Liver (tissue), 9 donors: Measurements from ENCODE around the gene MRPL32. TPM values are rescaled to one million over a fixed set of nuclear protein-coding genes. Genes with fewer than 3 reads are reported as not detected.

Experiments
- DNase-seq: peaks from one replicate; pipeline ENCODE4 v3.0.0-alpha.2; 2017; ENCODE audit warnings: low spot score
- H3K27ac ChIP-seq, 2 donors: one replicate each; pipeline ENCODE4 v1.7.0; 2013; ENCODE audit warnings: inconsistent platforms in 2 of 2, low read length in 2 of 2, control low read depth in 1 of 2, low read depth in 1 of 2, mild to moderate bottlenecking in 1 of 2
- H3K27me3 ChIP-seq, 4 donors: one replicate each; pipeline versions ENCODE4 v1.6.1 to v1.7.0; 2013; ENCODE audit warnings: low read length in 3 of 4, inconsistent platforms in 1 of 4, mild to moderate bottlenecking in 1 of 4, moderate library complexity in 1 of 4; ENCODE audit not compliant: control insufficient read depth in 4 of 4, insufficient read depth in 4 of 4
- H3K36me3 ChIP-seq, 4 donors: one replicate each; pipeline versions ENCODE4 v1.6.1 to v1.7.0; 2013; ENCODE audit warnings: low read length in 3 of 4, mild to moderate bottlenecking in 3 of 4, low read depth in 1 of 4, moderate library complexity in 1 of 4; ENCODE audit not compliant: control insufficient read depth in 4 of 4, insufficient read depth in 3 of 4
- H3K4me1 ChIP-seq, 4 donors: one replicate each; pipeline versions ENCODE4 v1.6.1 to v1.7.0; 2013; ENCODE audit warnings: low read length in 3 of 4, mild to moderate bottlenecking in 3 of 4, moderate library complexity in 1 of 4; ENCODE audit not compliant: control insufficient read depth in 4 of 4, insufficient read depth in 4 of 4
- H3K4me3 ChIP-seq, 3 donors: one replicate each; pipeline versions ENCODE4 v1.6.1 to v1.7.0; 2013; ENCODE audit warnings: low read length in 3 of 3, control low read depth in 1 of 3, low read depth in 1 of 3, mild to moderate bottlenecking in 1 of 3
- H3K9ac ChIP-seq, 2 donors: one replicate each; pipeline ENCODE4 v1.7.0; 2013; ENCODE audit warnings: low read length in 2 of 2, mild to moderate bottlenecking in 2 of 2, moderate library complexity in 2 of 2, control low read depth in 1 of 2, low read depth in 1 of 2
- H3K9me3 ChIP-seq, 4 donors: one replicate each; pipeline versions ENCODE4 v1.6.1 to v1.7.0; 2013; ENCODE audit warnings: low read length in 3 of 4; ENCODE audit not compliant: control insufficient read depth in 4 of 4
- EGR1 ChIP-seq, 2 donors: IDR thresholded peaks; 2 replicates each; pipeline ENCODE4 v1.6.1; 2016 to 2018; ENCODE audit warnings: antibody characterized with exemption in 2 of 2, low read depth in 2 of 2
- FOXA1 ChIP-seq: IDR thresholded peaks from 2 replicates; pipeline ENCODE4 v1.6.1; 2016; ENCODE audit warnings: antibody characterized with exemption
- FOXA2 ChIP-seq: IDR thresholded peaks from 2 replicates; pipeline ENCODE4 v1.6.1; 2016; ENCODE audit warnings: antibody characterized with exemption
- GABPA ChIP-seq, 2 donors: IDR thresholded peaks in 1 of 2; conservative IDR thresholded peaks in 1 of 2; 2 replicates each; pipeline ENCODE4 v1.6.1; 2016; ENCODE audit warnings: antibody characterized with exemption in 2 of 2, mild to moderate bottlenecking in 1 of 2, moderate library complexity in 1 of 2
- HNF4A ChIP-seq, 2 donors: conservative IDR thresholded peaks; 2 replicates each; pipeline ENCODE4 v1.6.1; 2016; ENCODE audit warnings: antibody characterized with exemption in 2 of 2, mild to moderate bottlenecking in 2 of 2
- HNF4G ChIP-seq: IDR thresholded peaks from 2 replicates; pipeline ENCODE4 v1.6.1; 2016; ENCODE audit warnings: antibody characterized with exemption
- JUND ChIP-seq, 2 donors: IDR thresholded peaks; 2 replicates each; pipeline ENCODE4 v1.6.1; 2016; ENCODE audit warnings: antibody characterized with exemption in 2 of 2
- NR2F2 ChIP-seq: IDR thresholded peaks from 2 replicates; pipeline ENCODE4 v1.6.1; 2016; ENCODE audit warnings: antibody characterized with exemption
- RAD21 ChIP-seq, 2 donors: IDR thresholded peaks; 2 replicates each; pipeline ENCODE4 v1.6.1; 2016; ENCODE audit warnings: antibody characterized with exemption in 2 of 2, mild to moderate bottlenecking in 2 of 2
- RXRA ChIP-seq, 2 donors: IDR thresholded peaks; 2 replicates each; pipeline ENCODE4 v1.6.1; 2017 to 2018; ENCODE audit warnings: antibody characterized with exemption in 2 of 2, mild to moderate bottlenecking in 1 of 2
- SP1 ChIP-seq: IDR thresholded peaks from 2 replicates; pipeline ENCODE4 v1.6.1; 2018; ENCODE audit warnings: antibody characterized with exemption, mild to moderate bottlenecking
- TAF1 ChIP-seq: conservative IDR thresholded peaks from 2 replicates; pipeline ENCODE4 v1.6.1; 2016; ENCODE audit warnings: antibody characterized with exemption, mild to moderate bottlenecking
- YY1 ChIP-seq: IDR thresholded peaks from 2 replicates; pipeline ENCODE4 v1.6.1; 2016; ENCODE audit warnings: antibody characterized with exemption, mild to moderate bottlenecking
- ZBTB33 ChIP-seq: IDR thresholded peaks from 2 replicates; pipeline ENCODE4 v1.6.1; 2016; ENCODE audit warnings: antibody characterized with exemption
- WGBS: extraction: QIAGEN DNeasy Blood & Tissue Kit; methylation state at CpG from one replicate; pipeline ENCODE4 v1.1.7; 2013; 5-methylcytosine and 5-hydroxymethylcytosine counted together
- polyA plus RNA-seq, 2 donors: library from polyadenylated mRNA; stranded (reverse) in 1 of 2; unstranded in 1 of 2; fragments of 200-250 nt in 1 of 2; fragments of >200 nt in 1 of 2; fragmentation: Nextera tagmentation in 1 of 2; extraction: Ambion mirVana in 1 of 2; gene quantifications; one replicate each; pipeline versions ENCODE4 v1.2.1 to v1.2.3, GENCODE V29; 2013 to 2015
- total RNA-seq, 2 donors: library from RNA; depleted of rRNA; stranded (reverse); fragments of >200 nt; gene quantifications; one replicate each; pipeline ENCODE4 v1.2.3, GENCODE V29; 2014
- TF ChIP-seq, protein P1 (sequence below): IDR thresholded peaks from 2 replicates; pipeline ENCODE4 v1.6.1; 2016; ENCODE audit warnings: antibody characterized with exemption
- TF ChIP-seq, protein P2 (sequence below): IDR thresholded peaks from 2 replicates; pipeline ENCODE4 v1.6.1; 2016; ENCODE audit warnings: antibody characterized with exemption
- TF ChIP-seq, protein P3 (sequence below): IDR thresholded peaks from 2 replicates; pipeline ENCODE4 v1.6.1; 2016; ENCODE audit warnings: antibody characterized with exemption, mild to moderate bottlenecking
- TF ChIP-seq, protein P4 (sequence below): fragments of 150-350 bp; IDR thresholded peaks from 2 replicates; pipeline ENCODE4 v1.5.1; 2017; ENCODE audit warnings: improper control_type of control experiment, low read depth, low read length; ENCODE audit not compliant: missing input control
- donor health status: healthy.
- donor health status: healthy.
- donor health status: healthy.
- donor health status: healthy.
- donor health status: healthy.

The MRPL32 gene
- total and polyA plus RNA-seq, 4 donors: 23.6 to 94.7 (median 47.9) TPM

DNA sequence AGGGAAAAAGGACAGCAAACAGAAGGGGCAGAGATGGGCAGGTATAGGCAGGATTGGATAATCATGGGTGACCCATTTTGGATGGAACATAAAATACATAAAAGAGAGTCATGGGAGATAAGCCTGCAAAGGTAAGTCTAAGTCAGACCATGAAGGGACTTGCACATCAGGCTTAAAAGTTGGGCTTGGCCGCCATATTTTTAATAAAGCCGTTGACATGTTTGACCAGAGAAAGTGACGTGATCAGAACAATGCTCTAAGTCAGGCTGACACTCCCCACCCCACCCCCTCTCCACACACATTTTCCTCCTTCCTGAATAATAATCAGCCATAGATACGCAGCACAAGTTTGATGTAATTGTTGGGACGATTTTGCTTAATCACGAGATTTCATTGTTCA, 54.0 kb downstream of the MRPL32 start:
- DNase-seq: no peak
- H3K4me3 ChIP-seq: no peak overlapping the region
- no peak for TF ChIP-seq FOXA1
- no peak for TF ChIP-seq NR2F2
- TF ChIP-seq TAF1: no peak
- no peak for TF ChIP-seq YY1
- TF ChIP-seq EGR1 (IDR thresholded peaks at IDR 0.05; ENCODE audit: low read depth in 2 of 2): no peak
- TF ChIP-seq, protein P1, sequence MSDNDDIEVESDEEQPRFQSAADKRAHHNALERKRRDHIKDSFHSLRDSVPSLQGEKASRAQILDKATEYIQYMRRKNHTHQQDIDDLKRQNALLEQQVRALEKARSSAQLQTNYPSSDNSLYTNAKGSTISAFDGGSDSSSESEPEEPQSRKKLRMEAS: no peak
- TF ChIP-seq HNF4A (conservative IDR thresholded peaks at IDR 0.05): no peak
- TF ChIP-seq, protein P2, sequence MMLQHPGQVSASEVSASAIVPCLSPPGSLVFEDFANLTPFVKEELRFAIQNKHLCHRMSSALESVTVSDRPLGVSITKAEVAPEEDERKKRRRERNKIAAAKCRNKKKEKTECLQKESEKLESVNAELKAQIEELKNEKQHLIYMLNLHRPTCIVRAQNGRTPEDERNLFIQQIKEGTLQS: no peak
- TF ChIP-seq GABPA (IDR thresholded peaks at IDR 0.05 in 1 of 2, conservative IDR thresholded peaks at IDR 0.05 in 1 of 2): no peak
- TF ChIP-seq, protein P3, sequence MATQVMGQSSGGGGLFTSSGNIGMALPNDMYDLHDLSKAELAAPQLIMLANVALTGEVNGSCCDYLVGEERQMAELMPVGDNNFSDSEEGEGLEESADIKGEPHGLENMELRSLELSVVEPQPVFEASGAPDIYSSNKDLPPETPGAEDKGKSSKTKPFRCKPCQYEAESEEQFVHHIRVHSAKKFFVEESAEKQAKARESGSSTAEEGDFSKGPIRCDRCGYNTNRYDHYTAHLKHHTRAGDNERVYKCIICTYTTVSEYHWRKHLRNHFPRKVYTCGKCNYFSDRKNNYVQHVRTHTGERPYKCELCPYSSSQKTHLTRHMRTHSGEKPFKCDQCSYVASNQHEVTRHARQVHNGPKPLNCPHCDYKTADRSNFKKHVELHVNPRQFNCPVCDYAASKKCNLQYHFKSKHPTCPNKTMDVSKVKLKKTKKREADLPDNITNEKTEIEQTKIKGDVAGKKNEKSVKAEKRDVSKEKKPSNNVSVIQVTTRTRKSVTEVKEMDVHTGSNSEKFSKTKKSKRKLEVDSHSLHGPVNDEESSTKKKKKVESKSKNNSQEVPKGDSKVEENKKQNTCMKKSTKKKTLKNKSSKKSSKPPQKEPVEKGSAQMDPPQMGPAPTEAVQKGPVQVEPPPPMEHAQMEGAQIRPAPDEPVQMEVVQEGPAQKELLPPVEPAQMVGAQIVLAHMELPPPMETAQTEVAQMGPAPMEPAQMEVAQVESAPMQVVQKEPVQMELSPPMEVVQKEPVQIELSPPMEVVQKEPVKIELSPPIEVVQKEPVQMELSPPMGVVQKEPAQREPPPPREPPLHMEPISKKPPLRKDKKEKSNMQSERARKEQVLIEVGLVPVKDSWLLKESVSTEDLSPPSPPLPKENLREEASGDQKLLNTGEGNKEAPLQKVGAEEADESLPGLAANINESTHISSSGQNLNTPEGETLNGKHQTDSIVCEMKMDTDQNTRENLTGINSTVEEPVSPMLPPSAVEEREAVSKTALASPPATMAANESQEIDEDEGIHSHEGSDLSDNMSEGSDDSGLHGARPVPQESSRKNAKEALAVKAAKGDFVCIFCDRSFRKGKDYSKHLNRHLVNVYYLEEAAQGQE: no peak
- TF ChIP-seq ZBTB33: no peak
- TF ChIP-seq FOXA2: no peak
- no peak for TF ChIP-seq RXRA (IDR thresholded peaks at IDR 0.05)
- TF ChIP-seq SP1: no peak
- TF ChIP-seq, protein P4, sequence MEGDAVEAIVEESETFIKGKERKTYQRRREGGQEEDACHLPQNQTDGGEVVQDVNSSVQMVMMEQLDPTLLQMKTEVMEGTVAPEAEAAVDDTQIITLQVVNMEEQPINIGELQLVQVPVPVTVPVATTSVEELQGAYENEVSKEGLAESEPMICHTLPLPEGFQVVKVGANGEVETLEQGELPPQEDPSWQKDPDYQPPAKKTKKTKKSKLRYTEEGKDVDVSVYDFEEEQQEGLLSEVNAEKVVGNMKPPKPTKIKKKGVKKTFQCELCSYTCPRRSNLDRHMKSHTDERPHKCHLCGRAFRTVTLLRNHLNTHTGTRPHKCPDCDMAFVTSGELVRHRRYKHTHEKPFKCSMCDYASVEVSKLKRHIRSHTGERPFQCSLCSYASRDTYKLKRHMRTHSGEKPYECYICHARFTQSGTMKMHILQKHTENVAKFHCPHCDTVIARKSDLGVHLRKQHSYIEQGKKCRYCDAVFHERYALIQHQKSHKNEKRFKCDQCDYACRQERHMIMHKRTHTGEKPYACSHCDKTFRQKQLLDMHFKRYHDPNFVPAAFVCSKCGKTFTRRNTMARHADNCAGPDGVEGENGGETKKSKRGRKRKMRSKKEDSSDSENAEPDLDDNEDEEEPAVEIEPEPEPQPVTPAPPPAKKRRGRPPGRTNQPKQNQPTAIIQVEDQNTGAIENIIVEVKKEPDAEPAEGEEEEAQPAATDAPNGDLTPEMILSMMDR: no peak
- TF ChIP-seq RAD21 (IDR thresholded peaks at IDR 0.05): no peak
- TF ChIP-seq JUND (IDR thresholded peaks at IDR 0.05): no peak
- TF ChIP-seq HNF4G: no peak
- no peaks in the 10 kb centered on the region for H3K4me1 ChIP-seq
- no peaks in the 10 kb centered on the region for H3K36me3 ChIP-seq
- peaks cover 0 to 7% (median 0%) of the 10 kb centered on the region in 4 donors for H3K9me3 ChIP-seq
- 90% methylated on average over 6 of the region's 6 CpGs for WGBS
- H3K27me3 ChIP-seq: no peaks in the 10 kb centered on the region
- H3K9ac ChIP-seq: no peak overlapping the region
- no peak overlapping the region for H3K27ac ChIP-seq
